Erythroblast (primary cell): ENCODE measurements around the gene RAI2.

Source experiments
- GATA1 ChIP-seq: IDR thresholded peaks from 2 replicates; pipeline ENCODE4 v1.6.1; 2011; ENCODE audit warnings: low read depth, mild to moderate bottlenecking, control low read depth, low read length, moderate library complexity
- POLR2A ChIP-seq: IDR thresholded peaks from 2 replicates; pipeline ENCODE4 v1.6.1; 2011; ENCODE audit warnings: mild to moderate bottlenecking, low read length

- no peak for TF ChIP-seq POLR2A
- TF ChIP-seq GATA1, result no peak
Measured at GRCh38 chrX:17758382-17758781, 102.7 kb downstream of the RAI2 start.
